ENCODE results near the gene VAMP5. TPM values are rescaled to one million over a fixed set of nuclear protein-coding genes. Genes with fewer than 3 reads are reported as not detected.

Gene VAMP5
- total and polyA plus RNA-seq, 10 of the 15 experiments (the other 5 are each of a cell fraction or from before 2014, with no cell fraction given): 3.8 to 52.7 (median 24.1) TPM

DNA sequence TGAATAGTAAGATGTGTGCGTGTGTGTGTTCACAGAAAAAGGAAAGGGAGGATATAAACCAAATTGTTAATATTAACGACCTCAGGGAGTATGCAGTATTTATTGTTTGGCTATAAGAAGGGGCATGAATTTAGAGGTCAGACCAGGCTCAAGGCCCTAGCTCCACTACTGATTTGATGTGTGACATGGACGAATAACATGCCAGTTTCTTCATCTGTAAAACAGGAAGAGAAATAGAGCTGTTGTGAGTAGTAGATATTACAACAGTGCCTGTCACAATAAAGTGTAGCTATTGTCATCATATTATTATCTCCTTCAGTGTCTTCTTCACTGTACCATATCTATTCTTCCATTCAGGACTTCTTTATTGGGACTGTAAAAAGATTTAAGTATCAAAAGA is 49.4 kb upstream of the VAMP5 start:
- Histone ChIP-seq H3K9ac (ENCODE audit: control insufficient read depth, insufficient read depth, low read length) (no peak overlapping the region), H3K4me3 (no peak overlapping the region), H3K79me2 (ENCODE audit: control insufficient read depth, insufficient read depth, low read length) (peaks cover 29% of the 10 kb centered on the region), H3K36me3 (ENCODE audit: control insufficient read depth in 2 of 2, insufficient read depth in 2 of 2, low read length in 1 of 2) (no peaks in the 10 kb centered on the region), H3K4me2 (ENCODE audit: control insufficient read depth, insufficient read depth) (no peak overlapping the region), H3K9me3 (replicated peaks; ENCODE audit: control insufficient read depth, insufficient read depth, low read length) (no peaks in the 10 kb centered on the region), H4K20me1 (ENCODE audit: control insufficient read depth, insufficient read depth) (no peaks in the 10 kb centered on the region), H3K27ac (ENCODE audit: control insufficient read depth, insufficient read depth) (no peak overlapping the region), H3K4me1 (ENCODE audit: control insufficient read depth, insufficient read depth, low read length) (no peaks in the 10 kb centered on the region), H3K27me3 (replicated peaks in 1 of 2; ENCODE audit: control insufficient read depth in 2 of 2, insufficient read depth in 2 of 2, low read length in 1 of 2) (no peaks in the 10 kb centered on the region), H2AFZ (ENCODE audit: control insufficient read depth, low read depth, low read length) (no peak overlapping the region)
- ChIA-PET SMC1A (ENCODE audit: uncharacterized antibody, unreplicated experiment) (interaction anchor here (1.1 to 1.2 kb wide), 2 partner anchors 40 to 106 kb away, joined by 3 read pairs; no protein-coding TSS in a partner anchor), POLR2A (interaction anchor here (0.5 to 1.6 kb wide), 3 partner anchors 11 to 178 kb away, joined by 3 to 5 read pairs (median 3); no protein-coding TSS in a partner anchor), CTCF (interaction anchor here (1.3 to 10.9 kb wide), 4 partner anchors 11 to 116 kb away, joined by 3 to 134 read pairs (median 5); no protein-coding TSS in a partner anchor), RAD21 (ENCODE audit: unreplicated experiment) (interaction anchor here (1.2 kb wide), 1 partner anchor 17 kb away, joined by 3 read pairs; no protein-coding TSS in a partner anchor)
- DNase-seq (ENCODE audit: low read depth, low spot score) (no peak), ATAC-seq (no peak), FAIRE-seq (no peak)
- intact Hi-C loops (cut with micrococcal nuclease; ENCODE audit: unreplicated experiment) (loop anchor here (5.0 kb wide), 1 partner anchor 82 kb away; the partner anchor contains the start of gene USP39), in situ Hi-C loops (cut with MboI) (no loop called here)
- BruUV-seq (replicated peaks): no TSS peak
- 63% methylated on average over 3 of the region's 3 CpGs for WGBS (ENCODE audit: insufficient coverage, insufficient replicate concordance, low lambda C conversion rate, missing lambda C conversion rate)
- TF ChIP-seq POU2F2 (IDR thresholded peaks at IDR 0.05; ENCODE audit: borderline replicate concordance, low read depth, low read length) (no peak), CBFB (IDR thresholded peaks at IDR 0.05; ENCODE audit: low read depth) (no peak), MXI1 (IDR thresholded peaks at IDR 0.05; ENCODE audit: low read depth, low read length) (no peak)

DNA sequence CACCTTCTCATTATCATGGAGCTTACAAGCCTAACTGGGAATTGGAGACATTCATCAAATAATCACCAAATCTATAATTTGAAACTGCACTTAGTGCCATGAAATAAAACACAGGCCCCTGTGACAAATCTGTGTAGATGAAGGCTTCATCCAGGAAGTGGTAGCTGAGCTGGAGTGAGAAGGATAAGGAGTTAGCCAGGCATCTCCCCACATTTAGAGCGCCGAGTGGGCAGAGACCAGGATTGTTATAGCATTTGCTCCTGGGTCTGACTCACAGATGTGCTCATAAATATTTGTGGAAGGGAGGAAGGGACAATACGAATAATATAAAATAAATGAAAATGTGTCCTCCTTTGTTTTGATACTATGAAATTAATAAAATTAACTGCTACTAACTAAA is 47.8 kb upstream of the VAMP5 start:
- no peak overlapping the region for H3K4me2 ChIP-seq (ENCODE audit: control insufficient read depth, insufficient read depth)
- peaks cover 0 to 8% of the 10 kb centered on the region in 2 experiments; a peak in 2 of 4 replicates for H3K36me3 ChIP-seq (ENCODE audit: control insufficient read depth in 2 of 2, insufficient read depth in 2 of 2, low read length in 1 of 2)
- WGBS (ENCODE audit: insufficient coverage, insufficient replicate concordance, low lambda C conversion rate, missing lambda C conversion rate): 100% methylated on average over 3 of the region's 3 CpGs
- no peaks in the 10 kb centered on the region; the same call in 2 of the 3 replicates for H3K9me3 ChIP-seq (replicated peaks; ENCODE audit: control insufficient read depth, insufficient read depth, low read length)
- CTCF ChIA-PET: interaction anchor here (0.6 to 10.9 kb wide), 4 partner anchors 9 to 212 kb away, joined by 3 to 134 read pairs (median 4); no protein-coding TSS in a partner anchor
- no peak overlapping the region for H3K9ac ChIP-seq (ENCODE audit: control insufficient read depth, insufficient read depth, low read length)
- H3K27me3 ChIP-seq (replicated peaks in 1 of 2; ENCODE audit: control insufficient read depth in 2 of 2, insufficient read depth in 2 of 2, low read length in 1 of 2): no peaks in the 10 kb centered on the region
- no peak overlapping the region for H2AFZ ChIP-seq (ENCODE audit: control insufficient read depth, low read depth, low read length)
- H3K79me2 ChIP-seq (ENCODE audit: control insufficient read depth, insufficient read depth, low read length): peaks cover 45% of the 10 kb centered on the region
- peaks cover 4% of the 10 kb centered on the region; the same call in 1 of the 2 replicates for H4K20me1 ChIP-seq (ENCODE audit: control insufficient read depth, insufficient read depth)
- ATAC-seq (no peak), DNase-seq (ENCODE audit: low read depth, low spot score) (no peak), FAIRE-seq (no peak)
- no peak overlapping the region for H3K27ac ChIP-seq (ENCODE audit: control insufficient read depth, insufficient read depth)
- POLR2A ChIA-PET: interaction anchor here (1.0 to 3.7 kb wide), 5 partner anchors 9 to 120 kb away, joined by 4 to 33 read pairs (median 6); partner anchors contain the start of genes GGCX and SH2D6
- no peaks in the 10 kb centered on the region for H3K4me1 ChIP-seq (ENCODE audit: control insufficient read depth, insufficient read depth, low read length)
- BruUV-seq (replicated peaks): no TSS peak
- in situ Hi-C loops (cut with MboI): no loop called here
- SMC1A ChIA-PET (ENCODE audit: uncharacterized antibody, unreplicated experiment): interaction anchor here (1.3 to 8.2 kb wide), 3 partner anchors 14 to 116 kb away, joined by 4 to 86 read pairs (median 55); partner anchors contain the start of gene SH2D6
- intact Hi-C loops (cut with micrococcal nuclease; ENCODE audit: unreplicated experiment): loop anchor here (5.0 kb wide), 1 partner anchor 81 kb away; the partner anchor contains the start of gene USP39
- RAD21 ChIA-PET (ENCODE audit: unreplicated experiment): interaction anchor here (1.2 to 1.6 kb wide), 2 partner anchors 15 to 117 kb away, joined by 7 to 8 read pairs; no protein-coding TSS in a partner anchor
- H3K4me3 ChIP-seq: no peak overlapping the region
- no peak for TF ChIP-seq POLR2A (IDR thresholded peaks at IDR 0.05; ENCODE audit: low read depth, low read length)
- TF ChIP-seq KLF5 (IDR thresholded peaks at IDR 0.05; ENCODE audit: partially characterized antibody): no peak
- TF ChIP-seq STAT3 (IDR thresholded peaks at IDR 0.05; ENCODE audit: low read depth, low read length): no peak
- no peak for TF ChIP-seq ATF3 (IDR thresholded peaks at IDR 0.05; ENCODE audit: borderline replicate concordance, extremely low read depth, low read depth, low read length)
- TF ChIP-seq BCL11A (IDR thresholded peaks at IDR 0.05; ENCODE audit: low read depth, low read length): no peak
- no peak for TF ChIP-seq REST (IDR thresholded peaks at IDR 0.05; ENCODE audit: low read depth, low read length)
- TF ChIP-seq NR2F1 (conservative IDR thresholded peaks at IDR 0.05): no peak
- no peak for TF ChIP-seq POU2F2 (IDR thresholded peaks at IDR 0.05; ENCODE audit: borderline replicate concordance, low read depth, low read length)
- TF ChIP-seq RELA (IDR thresholded peaks at IDR 0.05; ENCODE audit: borderline replicate concordance, partially characterized antibody): no peak

Data from GM12878 (cell line).